ENCODE results near the gene LRRC4. TPM values are rescaled to one million over a fixed set of nuclear protein-coding genes. Genes with fewer than 3 reads are reported as not detected.

LRRC4 gene
- total RNA-seq, 4 donors from 2014 or later, result 0.29 to 2.5 (median 1.2) TPM

DNA sequence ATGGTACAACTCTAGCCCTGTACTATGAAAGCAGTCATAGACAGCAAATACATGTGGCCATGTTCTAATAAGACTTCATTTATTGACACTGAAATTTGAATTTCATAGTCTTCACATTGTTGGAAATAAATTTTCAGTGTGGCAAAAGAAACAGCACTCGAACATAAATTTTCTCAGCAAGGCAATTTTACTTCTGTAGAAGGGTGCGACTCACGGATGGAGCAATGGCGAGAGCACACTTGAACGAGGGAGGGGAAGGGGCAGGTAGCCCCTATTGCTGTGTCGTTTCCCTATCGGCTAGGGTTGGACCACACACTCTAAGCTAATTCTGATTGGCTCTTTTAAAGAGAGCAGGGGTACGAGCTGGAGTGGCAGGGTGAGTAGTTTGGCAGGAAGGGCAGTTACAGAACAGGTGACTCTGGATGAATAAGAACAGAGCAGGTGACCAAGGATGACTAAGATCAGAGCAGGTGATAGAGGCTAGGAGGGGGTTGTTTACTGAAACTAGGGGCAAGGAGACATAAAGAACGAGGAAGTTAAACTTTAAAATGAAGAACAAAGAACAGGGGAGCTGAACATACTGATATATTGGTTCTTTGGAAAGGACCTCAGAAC lies 52.0 kb downstream of the LRRC4 start:
- no peak overlapping the region for H3K4me3 ChIP-seq
- H3K27me3 ChIP-seq, result no peaks in the 10 kb centered on the region
- H3K4me1 ChIP-seq, result no peaks in the 10 kb centered on the region
- intact Hi-C loops (cut with DNase I; ENCODE audit: low total_unique reads), result no loop called here
- DNase-seq, result no peak
- no peak overlapping the region for H3K27ac ChIP-seq
- no peak for TF ChIP-seq CTCF (IDR thresholded peaks at IDR 0.05)
- TF ChIP-seq POLR2A (IDR thresholded peaks at IDR 0.05), result no peak
- H3K36me3 ChIP-seq, result no peaks in the 10 kb centered on the region
- H3K9me3 ChIP-seq, result no peaks in the 10 kb centered on the region

DNA sequence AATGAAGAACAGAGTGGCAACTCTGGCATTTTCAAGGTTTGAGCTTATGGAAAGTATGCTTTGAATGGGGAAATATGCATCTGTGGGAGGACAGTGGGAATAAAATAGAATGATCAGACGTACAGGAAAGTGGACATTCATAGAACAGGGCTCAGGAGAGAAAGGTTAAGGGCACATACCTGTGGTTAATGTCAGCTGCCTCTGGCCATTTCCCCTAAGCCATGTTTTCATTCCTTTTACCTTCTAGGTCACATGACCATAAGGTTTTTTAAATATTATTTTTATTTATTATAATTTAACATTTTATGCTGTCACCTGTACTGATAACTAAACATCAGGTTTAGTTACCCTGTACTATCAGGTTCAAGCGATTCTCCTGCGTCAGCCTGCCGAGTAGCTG lies 52.8 kb downstream of the LRRC4 start:
- Histone ChIP-seq H3K27ac (no peak overlapping the region), H3K4me1 (no peaks in the 10 kb centered on the region), H3K9me3 (no peaks in the 10 kb centered on the region), H3K27me3 (no peaks in the 10 kb centered on the region), H3K36me3 (no peaks in the 10 kb centered on the region), H3K4me3 (no peak overlapping the region)
- TF ChIP-seq CTCF (IDR thresholded peaks at IDR 0.05) (no peak), POLR2A (IDR thresholded peaks at IDR 0.05) (no peak)
- no peak for DNase-seq
- intact Hi-C loops (cut with DNase I; ENCODE audit: low total_unique reads), result no loop called here

Other genes starting within 250 kb of the LRRC4 start
- gene LEP, start 209.8 kb upstream of the LRRC4 start, total RNA-seq, result not detected

Measured in uterus (tissue), 4 donors.